ENCODE results near the gene MYO1C.

DNA sequence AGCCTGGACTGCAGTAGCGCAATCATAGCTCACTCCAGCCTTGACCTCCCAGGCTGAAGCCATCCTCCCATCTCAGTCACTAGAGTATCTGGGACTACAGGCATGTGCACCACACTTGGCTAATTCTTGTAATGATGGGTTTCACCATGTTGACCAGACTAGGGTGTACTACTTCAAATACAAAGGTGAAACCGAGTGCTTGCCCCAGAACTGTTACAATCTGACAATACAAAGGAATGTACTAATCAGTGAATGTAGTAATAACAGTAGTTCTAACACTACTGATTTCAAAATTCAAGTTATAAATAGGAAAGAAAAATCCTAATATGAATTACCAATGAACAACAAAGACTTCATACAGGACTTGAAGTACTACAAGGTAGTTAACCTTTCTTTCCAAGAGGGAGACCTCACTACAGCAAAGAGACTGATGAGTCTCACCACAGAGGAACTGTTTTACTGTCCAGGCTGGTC, 60.8 kb downstream of the MYO1C start:
- no peak for TF ChIP-seq POLR2A (IDR thresholded peaks at IDR 0.05)
- TF ChIP-seq, protein P1, sequence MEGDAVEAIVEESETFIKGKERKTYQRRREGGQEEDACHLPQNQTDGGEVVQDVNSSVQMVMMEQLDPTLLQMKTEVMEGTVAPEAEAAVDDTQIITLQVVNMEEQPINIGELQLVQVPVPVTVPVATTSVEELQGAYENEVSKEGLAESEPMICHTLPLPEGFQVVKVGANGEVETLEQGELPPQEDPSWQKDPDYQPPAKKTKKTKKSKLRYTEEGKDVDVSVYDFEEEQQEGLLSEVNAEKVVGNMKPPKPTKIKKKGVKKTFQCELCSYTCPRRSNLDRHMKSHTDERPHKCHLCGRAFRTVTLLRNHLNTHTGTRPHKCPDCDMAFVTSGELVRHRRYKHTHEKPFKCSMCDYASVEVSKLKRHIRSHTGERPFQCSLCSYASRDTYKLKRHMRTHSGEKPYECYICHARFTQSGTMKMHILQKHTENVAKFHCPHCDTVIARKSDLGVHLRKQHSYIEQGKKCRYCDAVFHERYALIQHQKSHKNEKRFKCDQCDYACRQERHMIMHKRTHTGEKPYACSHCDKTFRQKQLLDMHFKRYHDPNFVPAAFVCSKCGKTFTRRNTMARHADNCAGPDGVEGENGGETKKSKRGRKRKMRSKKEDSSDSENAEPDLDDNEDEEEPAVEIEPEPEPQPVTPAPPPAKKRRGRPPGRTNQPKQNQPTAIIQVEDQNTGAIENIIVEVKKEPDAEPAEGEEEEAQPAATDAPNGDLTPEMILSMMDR (IDR thresholded peaks at IDR 0.05 in 4 of 5, conservative IDR thresholded peaks at IDR 0.05 in 1 of 5), result no peak

Data from gastrocnemius medialis (tissue), 4 donors.